HAP-1 (cell line): ENCODE measurements around the gene TEX53.

Source experiments
- DNase-seq, 2 experiments: peaks; one replicate each; pipeline ENCODE4 v3.0.0-alpha.2; 2016 to 2020; ENCODE audit warnings: low spot score in 2 of 2
- H3K27me3 ChIP-seq: fragments of 250-450 bp; sonication (Bioruptor Pico); 2 replicates; pipeline ENCODE4 v1.5.1; 2020; ENCODE audit warnings: low read depth, mild to moderate bottlenecking, moderate library complexity
- H3K36me3 ChIP-seq: fragments of 250-450 bp; sonication (Bioruptor Pico); replicated peaks from 2 replicates; pipeline ENCODE4 v1.5.1; 2020; ENCODE audit warnings: mild to moderate bottlenecking
- H3K4me1 ChIP-seq: fragments of 250-450 bp; sonication (Bioruptor Pico); 2 replicates; pipeline ENCODE4 v1.5.1; 2020; ENCODE audit warnings: mild to moderate bottlenecking
- H3K4me3 ChIP-seq: fragments of 250-450 bp; sonication (Bioruptor Pico); 2 replicates; pipeline ENCODE4 v1.5.1; 2020; ENCODE audit warnings: mild to moderate bottlenecking, moderate library complexity
- H3K9me3 ChIP-seq: fragments of 250-450 bp; sonication (Bioruptor Pico); 2 replicates; pipeline ENCODE4 v1.5.1; 2020; ENCODE audit warnings: mild to moderate bottlenecking, moderate library complexity
- in situ Hi-C: fragments of 300-500 bp; cut with MboI; formaldehyde crosslinking; loops from 3 replicates; pipeline ENCODE4 v1.14.3; 2020; ENCODE audit warnings: low sequenced_read_pairs, inconsistent platforms, mixed read lengths

TEX53 gene

GRCh38 chr9:114674076-114674797, 16.6 kb upstream of the TEX53 start:
- no peaks in the 10 kb centered on the region; the same call in 1 of the 2 replicates for H3K4me1 ChIP-seq
- no peak overlapping the region for H3K4me3 ChIP-seq
- DNase-seq: no peak
- in situ Hi-C loops: loop anchor here (10.0 kb wide), 1 partner anchor 341 kb away; no protein-coding TSS in a partner anchor
- no peaks in the 10 kb centered on the region for H3K36me3 ChIP-seq
- no peaks in the 10 kb centered on the region for H3K9me3 ChIP-seq
- H3K27me3 ChIP-seq: 0 out of 2 replicates have a peak, but pooled peaks cover 2% of the 10 kb centered on the region

- Histone ChIP-seq H3K27me3 (0 out of 2 replicates have a peak, but pooled peaks cover 2% of the 10 kb centered on the region), H3K36me3 (no peaks in the 10 kb centered on the region), H3K4me3 (no peak overlapping the region), H3K4me1 (no peaks in the 10 kb centered on the region), H3K9me3 (no peaks in the 10 kb centered on the region)
- in situ Hi-C loops: loop anchor here (10.0 kb wide), 1 partner anchor 343 kb away; no protein-coding TSS in a partner anchor
- DNase-seq: no peak
These were observed 14.0 kb upstream of the TEX53 start for GRCh38 chr9:114671605-114672004.

- no peak for DNase-seq
- in situ Hi-C loops: loop anchor here (10.0 kb wide), 1 partner anchor 345 kb away; no protein-coding TSS in a partner anchor
- peaks cover 11% of the 10 kb centered on the region for H3K27me3 ChIP-seq
- H3K4me3 ChIP-seq: no peak overlapping the region
- H3K4me1 ChIP-seq: no peaks in the 10 kb centered on the region
- no peaks in the 10 kb centered on the region for H3K9me3 ChIP-seq
- no peaks in the 10 kb centered on the region for H3K36me3 ChIP-seq
These were observed 12.4 kb upstream of the TEX53 start for GRCh38 chr9:114669961-114670360.

GRCh38 chr9:114668146-114668545, 10.5 kb upstream of the TEX53 start:
- in situ Hi-C loops: no loop called here
- peaks cover 24% of the 10 kb centered on the region for H3K27me3 ChIP-seq
- DNase-seq: no peak

GRCh38 chr9:114666851-114667250, 9.2 kb upstream of the TEX53 start:
- Histone ChIP-seq H3K4me1 (no peaks in the 10 kb centered on the region), H3K9me3 (no peaks in the 10 kb centered on the region), H3K4me3 (no peak overlapping the region), H3K27me3 (peaks cover 29% of the 10 kb centered on the region), H3K36me3 (no peaks in the 10 kb centered on the region)
- no peak for DNase-seq
- in situ Hi-C loops: no loop called here

More at GRCh38 chr9:114668146-114668545, 10.5 kb upstream of the TEX53 start:
- Histone ChIP-seq H3K4me3 (no peak overlapping the region), H3K36me3 (no peaks in the 10 kb centered on the region), H3K9me3 (no peaks in the 10 kb centered on the region), H3K4me1 (no peaks in the 10 kb centered on the region)

GRCh38 chr9:114666401-114666800, 8.8 kb upstream of the TEX53 start:
- Histone ChIP-seq H3K27me3 (peaks cover 29% of the 10 kb centered on the region), H3K36me3 (no peaks in the 10 kb centered on the region), H3K9me3 (no peaks in the 10 kb centered on the region), H3K4me3 (no peak overlapping the region), H3K4me1 (no peaks in the 10 kb centered on the region)
- DNase-seq: no peak
- in situ Hi-C loops: no loop called here

GRCh38 chr9:114664181-114664580, 6.6 kb upstream of the TEX53 start:
- Histone ChIP-seq H3K36me3 (no peaks in the 10 kb centered on the region), H3K27me3 (peaks cover 27% of the 10 kb centered on the region), H3K4me3 (no peak overlapping the region), H3K4me1 (no peaks in the 10 kb centered on the region), H3K9me3 (no peaks in the 10 kb centered on the region)
- DNase-seq: no peak
- in situ Hi-C loops: no loop called here

- in situ Hi-C loops: no loop called here
- Histone ChIP-seq H3K4me3 (no peak overlapping the region), H3K4me1 (no peaks in the 10 kb centered on the region), H3K9me3 (no peaks in the 10 kb centered on the region), H3K27me3 (peaks cover 27% of the 10 kb centered on the region), H3K36me3 (no peaks in the 10 kb centered on the region)
- peak; percentile 50 to 83 for DNase-seq
These were observed 4.7 kb upstream of the TEX53 start for GRCh38 chr9:114662081-114662989.

- in situ Hi-C loops: loop anchor here (10.0 kb wide), 2 partner anchors 222 to 252 kb away; no protein-coding TSS in a partner anchor
- no peak overlapping the region for H3K4me3 ChIP-seq
- H3K9me3 ChIP-seq: no peaks in the 10 kb centered on the region
- H3K27me3 ChIP-seq: no peaks in the 10 kb centered on the region
- DNase-seq: no peak
- peaks cover 4% of the 10 kb centered on the region; the same call in 1 of the 2 replicates for H3K4me1 ChIP-seq
- H3K36me3 ChIP-seq: no peaks in the 10 kb centered on the region
These were observed 1.3 kb downstream of the TEX53 start for GRCh38 chr9:114656301-114656700.

- H3K27me3 ChIP-seq: no peaks in the 10 kb centered on the region
- DNase-seq: no peak
- no peak overlapping the region for H3K4me3 ChIP-seq
- in situ Hi-C loops: loop anchor here (10.0 kb wide), 2 partner anchors 221 to 251 kb away; no protein-coding TSS in a partner anchor
- H3K9me3 ChIP-seq: no peaks in the 10 kb centered on the region
- no peaks in the 10 kb centered on the region for H3K36me3 ChIP-seq
- peaks cover 4% of the 10 kb centered on the region; the same call in 1 of the 2 replicates for H3K4me1 ChIP-seq
These were observed 1.9 kb downstream of the TEX53 start for GRCh38 chr9:114655689-114656088.

- peak; percentile 65 to 89 for DNase-seq
- Histone ChIP-seq H3K4me1 (peaks cover 4% of the 10 kb centered on the region; the same call in 1 of the 2 replicates), H3K4me3 (no peak overlapping the region), H3K36me3 (no peaks in the 10 kb centered on the region), H3K9me3 (no peaks in the 10 kb centered on the region), H3K27me3 (no peaks in the 10 kb centered on the region)
- in situ Hi-C loops: loop anchor here (10.0 kb wide), 2 partner anchors 219 to 249 kb away; no protein-coding TSS in a partner anchor
These were observed 3.9 kb downstream of the TEX53 start for GRCh38 chr9:114653556-114654159.

GRCh38 chr9:114652776-114653555, 4.6 kb downstream of the TEX53 start:
- in situ Hi-C loops: loop anchor here (10.0 kb wide), 2 partner anchors 218 to 248 kb away; no protein-coding TSS in a partner anchor
- DNase-seq: no peak
- Histone ChIP-seq H3K27me3 (no peaks in the 10 kb centered on the region), H3K36me3 (no peaks in the 10 kb centered on the region), H3K4me3 (no peak overlapping the region), H3K4me1 (peaks cover 4% of the 10 kb centered on the region; the same call in 1 of the 2 replicates), H3K9me3 (no peaks in the 10 kb centered on the region)

GRCh38 chr9:114643896-114644295, 13.7 kb downstream of the TEX53 start:
- peaks cover 5% of the 10 kb centered on the region for H3K36me3 ChIP-seq
- H3K4me3 ChIP-seq: no peak overlapping the region
- no peaks in the 10 kb centered on the region for H3K9me3 ChIP-seq
- H3K4me1 ChIP-seq: no peaks in the 10 kb centered on the region
- no peaks in the 10 kb centered on the region for H3K27me3 ChIP-seq
- in situ Hi-C loops: no loop called here
- DNase-seq: no peak
